Ovary (tissue), 9 donors: ENCODE data around the gene MAP2K7. TPM values are rescaled to one million over a fixed set of nuclear protein-coding genes. Genes with fewer than 3 reads are reported as not detected.
"Not testable (repeated sequence)": the region's sequence is repeated elsewhere in the genome, so short reads cannot be mapped to it uniquely, and the experiment has no call there.

Source experiments
- DNase-seq, 5 donors: peaks; one replicate each; pipeline ENCODE4 v3.0.0-alpha.2; 2019 to 2020
- H3K27ac ChIP-seq, 2 donors: fragments of 200-600 bp; one replicate each; pipeline versions ENCODE4 v1.5.1 to v1.8.0; 2019 to 2022
- H3K27me3 ChIP-seq: fragments of 200-600 bp; one replicate; pipeline ENCODE4 v1.8.0; 2022
- H3K36me3 ChIP-seq: fragments of 200-600 bp; sonication (generic); one replicate; pipeline ENCODE4 v1.5.1; 2019
- H3K4me1 ChIP-seq: one replicate; pipeline ENCODE4 v1.8.1; 2013; ENCODE audit warnings: mild to moderate bottlenecking, moderate library complexity; ENCODE audit not compliant: insufficient read depth
- H3K4me3 ChIP-seq: fragments of 200-600 bp; sonication (generic); one replicate; pipeline ENCODE4 v1.5.1; 2017
- H3K9me3 ChIP-seq, 2 donors: fragments of 200-600 bp in 1 of 2; sonication (generic) in 1 of 2; one replicate each; pipeline versions ENCODE4 v1.5.1 to v1.8.1; 2013 to 2019; ENCODE audit warnings: mild to moderate bottlenecking in 1 of 2, moderate library complexity in 1 of 2
- CTCF ChIP-seq, 3 donors: fragments of 450-650 bp in 2 of 3; fragments of 200-600 bp in 1 of 3; IDR thresholded peaks; one replicate each; pipeline versions ENCODE4 v1.5.1 to v1.8.0; 2016 to 2022; ENCODE audit warnings: antibody characterized with exemption in 3 of 3, mild to moderate bottlenecking in 1 of 3
- EP300 ChIP-seq: sonication (generic); formaldehyde crosslinking; IDR thresholded peaks from one replicate; pipeline ENCODE4 v1.6.1; 2017; ENCODE audit warnings: antibody characterized with exemption
- POLR2A ChIP-seq: fragments of 450-650 bp; IDR thresholded peaks from one replicate; pipeline ENCODE4 v1.6.1; 2017; ENCODE audit warnings: antibody characterized with exemption, mild to moderate bottlenecking, moderate library complexity
- WGBS, 3 donors: extraction: QIAGEN DNeasy Blood & Tissue Kit in 1 of 3; methylation state at CpG; one replicate each; pipeline versions ENCODE4 v1.1.5 to v1.1.7; 2013 to 2017; 5-methylcytosine and 5-hydroxymethylcytosine counted together
- intact Hi-C, 4 donors: fragments of 100-400 bp; cut with DNase I; formaldehyde crosslinking; loops; one replicate each; pipeline versions ENCODE4 v1.11.0 to v1.15.1; 2022 to 2023
- polyA plus RNA-seq, 2 donors: library from polyadenylated mRNA; stranded (reverse); fragments of 200-250 nt in 1 of 2; fragments of 350-450 nt in 1 of 2; fragmentation: Illumina TruSeq in 1 of 2; extraction: RNeasy Lipid Tissue Mini Kit (QIAGEN cat#74804) in 1 of 2; gene quantifications; one replicate each; pipeline ENCODE4 v1.2.3, GENCODE V29; 2013 to 2014
- total RNA-seq, 7 donors: library from RNA; depleted of rRNA in 2 of 7; stranded (reverse); fragments of >200 nt in 2 of 7; fragmentation: NEBNext Ultra II Directional in 3 of 7; extraction: Animal tissue kit (Norgen Biotek cat#: 25700) in 3 of 7; gene quantifications; one replicate each; pipeline versions ENCODE4 v1.1.0 to v1.2.4, GENCODE V29; 2016 to 2023
- donor health status: DM: no; HTN: no; CAD: no; lungs with moderate emphysema.
- donor health status: DM: no; HTN: no; CAD: no.
- donor health status: Bipolar disorder and iron deficiency.
- donor health status: DM: yes; HTN: yes; CAD: no.
- donor health status: DM: no; HTN: no; CAD: no.
- donor health status: DM: yes; HTN: yes; CAD: no.

MAP2K7 gene
- total and polyA plus RNA-seq, 9 donors = 6.3 to 35.5 (median 26.3) TPM

- DNase-seq = no peak
- Histone ChIP-seq H3K36me3 (no peaks in the 10 kb centered on the region), H3K4me1 (peaks cover 3% of the 10 kb centered on the region), H3K9me3 (no peaks in the 10 kb centered on the region), H3K4me3 (no peak overlapping the region), H3K27ac (no peak overlapping the region), H3K27me3 (no peaks in the 10 kb centered on the region)
- intact Hi-C loops = no loop called here
- no peak for TF ChIP-seq EP300
- no peak for TF ChIP-seq POLR2A
- no peak for TF ChIP-seq CTCF (IDR thresholded peaks at IDR 0.05)
- WGBS, 3 donors = 31 to 51% (median 44%) methylated on average over 7 of the region's 7 CpGs
Observed at GRCh38 chr19:7953576-7953975, 49.9 kb downstream of the MAP2K7 start.

DNA sequence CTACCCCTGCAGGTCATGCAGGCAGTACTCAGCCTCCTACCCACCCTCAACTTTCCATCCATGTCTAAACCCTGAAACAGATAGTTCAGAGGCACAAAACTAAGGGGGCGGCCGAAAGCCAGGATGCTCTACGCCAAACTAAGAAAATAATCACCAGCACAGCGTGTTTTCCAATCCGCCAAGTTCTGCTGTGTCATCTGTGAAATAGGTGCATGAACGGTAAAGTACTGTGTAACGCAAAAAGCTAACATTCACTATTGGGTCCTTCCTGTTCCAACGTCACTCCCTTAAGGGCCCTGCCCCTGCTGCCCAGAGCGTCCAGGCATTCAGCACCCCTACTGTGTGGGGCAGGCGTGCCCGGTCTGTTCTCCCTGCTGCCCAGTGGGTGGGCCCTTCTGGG, 52.0 kb downstream of the MAP2K7 start:
- DNase-seq = no peak
- TF ChIP-seq EP300 (no peak), CTCF (IDR thresholded peaks at IDR 0.05) (no peak), POLR2A (no peak)
- no peak overlapping the region for H3K27ac ChIP-seq
- no peaks in the 10 kb centered on the region for H3K36me3 ChIP-seq
- H3K4me1 ChIP-seq = peaks cover 3% of the 10 kb centered on the region
- WGBS, 3 donors = 80 to 86% (median 82%) methylated on average over 11 of the region's 11 CpGs
- no peak overlapping the region for H3K4me3 ChIP-seq
- H3K9me3 ChIP-seq = no peaks in the 10 kb centered on the region
- intact Hi-C loops = no loop called here
- H3K27me3 ChIP-seq = no peaks in the 10 kb centered on the region

DNA sequence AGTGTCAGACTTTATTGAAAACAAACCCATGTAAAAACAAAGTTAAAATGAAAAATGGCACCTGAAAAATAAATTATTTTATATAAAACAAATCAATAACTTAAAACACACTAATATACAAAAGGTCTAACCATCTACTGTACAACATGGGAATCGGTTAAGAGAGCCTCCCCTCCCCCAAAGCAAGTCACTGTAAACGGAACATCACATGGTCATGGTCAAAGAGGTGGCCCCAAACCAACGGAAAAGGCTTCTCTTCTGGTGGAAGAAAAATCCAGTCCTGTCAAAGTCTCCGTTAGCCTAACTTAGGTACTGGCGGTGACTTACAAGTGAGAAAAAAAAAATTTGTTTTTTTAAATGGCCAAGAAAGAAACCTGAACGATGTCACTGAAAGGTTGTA, 55.5 kb downstream of the MAP2K7 start:
- Histone ChIP-seq H3K4me1 (peaks cover 3% of the 10 kb centered on the region), H3K4me3 (no peak overlapping the region), H3K27me3 (no peaks in the 10 kb centered on the region), H3K9me3 (no peaks in the 10 kb centered on the region), H3K27ac (no peak overlapping the region), H3K36me3 (no peaks in the 10 kb centered on the region)
- 63 to 67% (median 64%) methylated on average over 6 of the region's 6 CpGs for WGBS, 3 donors
- no peak for TF ChIP-seq POLR2A
- TF ChIP-seq CTCF (IDR thresholded peaks at IDR 0.05) = no peak
- no peak for TF ChIP-seq EP300
- no peak for DNase-seq
- intact Hi-C loops = no loop called here

- intact Hi-C loops = loop anchor here in 1 of 4 donors (10.0 kb wide), 1 partner anchor 294 kb away; no protein-coding TSS in a partner anchor
- not testable (repeated sequence) for H3K4me3 ChIP-seq, H3K4me1 ChIP-seq, DNase-seq, H3K36me3 ChIP-seq, H3K27me3 ChIP-seq, H3K27ac ChIP-seq, H3K9me3 ChIP-seq
- WGBS, 3 donors = 84 to 92% (median 89%) methylated on average over 4 of the region's 4 CpGs
Observed at GRCh38 chr19:7961082-7961481, 57.4 kb downstream of the MAP2K7 start.

GRCh38 chr19:7961920-7962626, 58.4 kb downstream of the MAP2K7 start:
- intact Hi-C loops = loop anchor here in 1 of 4 donors (10.0 kb wide), 1 partner anchor 293 kb away; no protein-coding TSS in a partner anchor
- DNase-seq = no peak
- no peaks in the 10 kb centered on the region for H3K36me3 ChIP-seq

More at GRCh38 chr19:7961920-7962626, 58.4 kb downstream of the MAP2K7 start:
- TF ChIP-seq POLR2A (no peak), EP300 (no peak), CTCF (IDR thresholded peaks at IDR 0.05) (no peak)
- Histone ChIP-seq H3K27ac (no peak overlapping the region), H3K9me3 (no peaks in the 10 kb centered on the region), H3K27me3 (no peaks in the 10 kb centered on the region), H3K4me3 (no peak overlapping the region), H3K4me1 (no peaks in the 10 kb centered on the region)
- 76 to 82% (median 77%) methylated on average over 13 of the region's 13 CpGs for whole genome bisulfite sequencing, 3 donors
